Duodenal mucosa (tissue), 2 donors: ENCODE measurements around the gene KCNAB2.

ENCODE experiments used
- H3K27ac ChIP-seq: one replicate; pipeline ENCODE4 v1.7.0; 2013; ENCODE audit warnings: low read depth, low read length
- H3K27me3 ChIP-seq, 2 donors: one replicate each; pipeline ENCODE4 v1.7.0; 2013; ENCODE audit warnings: low read length in 2 of 2, control low read depth in 1 of 2; ENCODE audit not compliant: insufficient read depth in 2 of 2, control insufficient read depth in 1 of 2
- H3K36me3 ChIP-seq, 2 donors: one replicate each; pipeline ENCODE4 v1.7.0; 2013; ENCODE audit warnings: low read length in 2 of 2, control low read depth in 1 of 2; ENCODE audit not compliant: insufficient read depth in 2 of 2, control insufficient read depth in 1 of 2
- H3K4me1 ChIP-seq, 2 donors: one replicate each; pipeline ENCODE4 v1.7.0; 2013; ENCODE audit warnings: low read length in 2 of 2, control low read depth in 1 of 2; ENCODE audit not compliant: insufficient read depth in 2 of 2, control insufficient read depth in 1 of 2
- H3K4me3 ChIP-seq, 2 donors: one replicate each; pipeline ENCODE4 v1.7.0; 2013; ENCODE audit warnings: low read length in 2 of 2, low read depth in 1 of 2
- H3K9ac ChIP-seq, 2 donors: one replicate each; pipeline ENCODE4 v1.7.0; 2013; ENCODE audit warnings: low read length in 2 of 2, low read depth in 1 of 2
- H3K9me3 ChIP-seq, 2 donors: one replicate each; pipeline ENCODE4 v1.7.0; 2013; ENCODE audit warnings: low read length in 2 of 2, control low read depth in 1 of 2; ENCODE audit not compliant: control insufficient read depth in 1 of 2

KCNAB2 gene

DNA sequence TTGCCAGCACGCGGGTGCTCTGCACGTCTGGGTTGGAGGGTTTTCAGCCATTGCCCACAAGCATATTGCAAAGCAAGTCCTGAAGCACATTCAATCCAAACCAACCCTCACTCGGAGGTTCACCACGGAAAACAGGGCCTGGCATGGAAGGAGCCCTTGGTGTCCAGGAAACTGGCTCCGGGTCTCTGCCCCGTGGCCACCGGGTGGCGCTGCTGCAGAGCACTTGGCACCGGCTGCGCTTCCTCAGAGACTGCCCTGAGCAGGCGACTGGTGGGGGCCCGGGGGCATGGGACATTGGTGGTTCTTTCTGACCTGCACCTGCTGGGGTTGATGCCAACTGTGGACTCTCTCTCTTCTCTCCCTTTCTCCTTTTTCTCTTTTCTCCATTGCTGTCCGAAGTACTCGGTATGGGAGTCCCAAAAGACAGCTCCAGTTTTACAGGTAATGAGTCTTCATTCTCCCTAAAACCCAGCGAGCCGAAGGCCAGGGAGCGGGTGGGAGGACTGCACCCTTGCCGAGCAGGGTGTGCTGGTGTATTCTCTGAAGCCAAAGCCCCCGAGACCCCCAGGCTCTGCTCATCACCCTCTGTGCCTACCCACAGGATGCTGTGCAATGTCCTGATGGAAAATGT is 4.1 kb upstream of the KCNAB2 start:
- Histone ChIP-seq H3K4me3 (no peak overlapping the region), H3K27me3 (no peaks in the 10 kb centered on the region), H3K36me3 (no peaks in the 10 kb centered on the region), H3K9ac (no peak overlapping the region), H3K27ac (no peak overlapping the region), H3K4me1 (peaks cover 0 to 4% of the 10 kb centered on the region in 2 donors), H3K9me3 (no peaks in the 10 kb centered on the region)

DNA sequence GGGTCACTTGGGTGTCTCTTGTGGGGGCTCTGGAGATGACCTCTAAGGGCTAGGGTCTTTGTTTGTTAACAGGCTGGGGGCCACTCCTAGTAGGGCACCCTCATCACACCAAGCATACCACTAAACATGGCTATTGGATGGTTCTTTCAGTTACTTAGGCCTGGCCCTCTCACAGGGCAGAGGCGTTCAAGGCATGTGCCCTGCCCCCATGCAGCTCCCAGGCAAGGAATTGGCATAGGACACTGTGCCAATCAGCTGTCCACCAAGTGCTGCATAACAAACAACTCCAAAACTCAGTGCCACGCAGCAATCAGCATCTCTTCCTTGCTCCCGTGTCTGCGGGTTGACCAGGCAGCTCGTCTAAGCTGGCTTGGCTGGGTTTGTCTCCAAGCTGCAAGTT is 2.1 kb upstream of the KCNAB2 start:
- H3K9me3 ChIP-seq = no peaks in the 10 kb centered on the region
- no peaks in the 10 kb centered on the region for H3K36me3 ChIP-seq
- H3K27ac ChIP-seq = no peak overlapping the region
- H3K27me3 ChIP-seq = no peaks in the 10 kb centered on the region
- no peak overlapping the region for H3K4me3 ChIP-seq
- H3K9ac ChIP-seq = no peak overlapping the region
- peaks cover 0 to 4% of the 10 kb centered on the region in 2 donors for H3K4me1 ChIP-seq

DNA sequence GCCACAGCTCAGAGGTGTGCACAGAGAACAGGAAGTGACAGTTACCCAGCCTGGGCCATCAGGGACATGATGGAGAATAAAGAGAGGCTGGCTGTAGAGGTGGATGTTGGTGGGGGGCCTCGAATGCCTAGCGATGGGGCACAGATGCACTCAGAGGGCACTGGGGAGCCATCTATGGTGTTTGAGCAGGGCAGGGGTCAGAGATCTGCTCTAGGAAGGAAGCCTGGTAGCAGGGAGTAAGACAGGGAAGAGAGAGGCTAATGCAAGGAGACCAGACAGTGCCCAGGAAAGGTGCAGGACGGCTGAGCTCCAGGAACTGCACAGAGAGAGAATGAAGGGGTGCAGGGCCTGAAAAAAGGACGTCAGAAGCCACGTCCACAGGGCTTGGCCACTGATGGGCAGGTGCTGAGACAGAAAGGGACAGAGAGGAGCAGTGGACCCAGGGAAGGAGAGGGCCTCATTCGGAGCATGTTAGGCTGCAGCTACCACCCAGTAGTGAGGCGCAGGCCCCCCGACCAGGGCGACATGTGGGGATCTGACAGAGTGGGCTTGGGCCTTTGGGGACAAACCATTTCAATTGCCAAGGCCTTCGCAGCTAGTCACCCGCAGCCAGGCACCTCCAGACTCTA is 1.1 kb upstream of the KCNAB2 start:
- Histone ChIP-seq H3K27me3 (no peaks in the 10 kb centered on the region), H3K27ac (no peak overlapping the region)

DNA sequence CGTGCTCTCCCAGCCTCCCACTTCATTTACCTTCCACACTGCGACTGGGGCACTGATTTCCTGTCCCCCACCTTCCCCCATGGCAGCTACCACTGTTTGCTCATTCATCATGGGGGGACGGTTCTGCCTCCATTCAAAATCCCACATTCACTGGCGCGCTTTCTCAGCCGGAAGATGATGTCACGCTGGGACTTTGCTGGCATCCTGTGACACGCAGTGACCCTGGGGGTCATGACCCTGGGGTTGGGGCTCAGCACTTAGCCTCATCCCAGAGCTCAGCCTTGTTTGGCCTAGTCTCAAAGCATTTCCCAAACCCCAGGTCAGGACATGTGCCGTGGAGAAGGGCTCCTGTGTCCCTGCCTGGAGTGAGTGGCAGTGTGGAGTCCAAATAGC is 582 bp upstream of the KCNAB2 start:
- Histone ChIP-seq H3K9ac (no peak overlapping the region), H3K9me3 (no peaks in the 10 kb centered on the region), H3K27ac (no peak overlapping the region)

More for the DNA sequence above, 1.1 kb upstream of the KCNAB2 start:
- H3K4me3 ChIP-seq = no peak overlapping the region
- no peaks in the 10 kb centered on the region for H3K9me3 ChIP-seq
- H3K36me3 ChIP-seq = no peaks in the 10 kb centered on the region
- H3K4me1 ChIP-seq = peaks cover 0 to 4% of the 10 kb centered on the region in 2 donors
- no peak overlapping the region for H3K9ac ChIP-seq

DNA sequence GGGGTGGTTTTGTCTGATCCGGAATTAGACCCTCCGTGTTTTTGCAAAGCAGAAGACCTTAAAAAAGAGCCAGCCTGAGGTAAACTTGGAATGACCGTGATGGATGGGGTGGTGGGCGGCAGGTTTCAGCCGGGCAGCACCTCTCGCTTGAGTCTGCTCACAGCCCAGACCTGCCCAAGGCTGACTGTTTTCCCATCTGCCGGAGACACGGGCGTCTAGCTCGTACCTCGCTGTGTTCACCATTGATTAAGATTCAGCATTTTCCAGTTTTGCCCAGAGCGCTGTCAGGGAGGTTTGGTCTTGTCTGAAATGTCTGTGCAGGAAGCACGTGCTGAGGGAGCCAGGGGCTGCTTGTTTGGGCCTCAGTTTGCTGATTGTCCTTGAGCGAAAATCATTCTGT is 591 bp downstream of the KCNAB2 start:
- no peaks in the 10 kb centered on the region for H3K36me3 ChIP-seq
- peaks cover 0 to 4% of the 10 kb centered on the region in 2 donors for H3K4me1 ChIP-seq
- H3K9ac ChIP-seq = no peak overlapping the region
- H3K27ac ChIP-seq = no peak overlapping the region
- H3K4me3 ChIP-seq = no peak overlapping the region
- H3K27me3 ChIP-seq = no peaks in the 10 kb centered on the region
- no peaks in the 10 kb centered on the region for H3K9me3 ChIP-seq

More for the DNA sequence above, 582 bp upstream of the KCNAB2 start:
- H3K4me1 ChIP-seq = peaks cover 0 to 4% of the 10 kb centered on the region in 2 donors
- no peaks in the 10 kb centered on the region for H3K27me3 ChIP-seq
- no peak overlapping the region for H3K4me3 ChIP-seq
- no peaks in the 10 kb centered on the region for H3K36me3 ChIP-seq

DNA sequence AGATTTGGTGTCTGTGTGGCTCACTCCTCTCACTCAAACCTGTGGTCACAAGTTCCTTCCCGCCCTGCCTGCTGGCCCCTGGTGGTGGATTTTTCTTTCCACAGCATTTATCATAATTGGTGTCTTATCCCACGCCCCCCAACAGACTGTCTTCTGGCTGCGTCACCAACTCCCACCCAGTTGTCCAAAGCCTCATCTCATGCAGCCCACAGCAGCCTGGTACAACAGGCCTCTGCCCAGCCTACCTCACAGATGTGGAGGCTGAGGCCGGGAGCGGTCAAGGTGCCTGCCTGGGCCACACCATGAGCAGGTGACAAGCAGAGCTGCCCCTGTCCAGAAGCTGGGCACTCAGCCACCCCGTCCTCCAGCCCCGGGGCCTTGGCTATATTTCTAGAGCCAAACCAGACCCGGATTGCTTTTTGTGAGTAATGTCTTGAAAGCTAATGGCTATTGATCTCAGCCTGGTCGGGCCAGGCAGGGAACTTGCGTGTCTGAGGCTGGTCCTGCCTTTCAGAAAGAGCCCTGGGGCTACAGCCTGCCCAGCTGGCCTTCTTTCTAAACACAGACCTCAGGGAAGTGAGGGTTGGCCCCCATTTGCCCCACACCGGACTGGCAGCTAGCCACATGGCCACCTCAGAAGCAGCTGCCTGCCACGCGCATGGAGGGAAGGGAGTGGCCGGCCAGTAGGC is 2.6 kb downstream of the KCNAB2 start:
- no peak overlapping the region for H3K9ac ChIP-seq
- H3K27ac ChIP-seq = no peak overlapping the region
- H3K9me3 ChIP-seq = no peaks in the 10 kb centered on the region
- no peak overlapping the region for H3K4me3 ChIP-seq
- H3K27me3 ChIP-seq = no peaks in the 10 kb centered on the region
- no peaks in the 10 kb centered on the region for H3K36me3 ChIP-seq
- peaks cover 0 to 4% of the 10 kb centered on the region in 2 donors for H3K4me1 ChIP-seq

DNA sequence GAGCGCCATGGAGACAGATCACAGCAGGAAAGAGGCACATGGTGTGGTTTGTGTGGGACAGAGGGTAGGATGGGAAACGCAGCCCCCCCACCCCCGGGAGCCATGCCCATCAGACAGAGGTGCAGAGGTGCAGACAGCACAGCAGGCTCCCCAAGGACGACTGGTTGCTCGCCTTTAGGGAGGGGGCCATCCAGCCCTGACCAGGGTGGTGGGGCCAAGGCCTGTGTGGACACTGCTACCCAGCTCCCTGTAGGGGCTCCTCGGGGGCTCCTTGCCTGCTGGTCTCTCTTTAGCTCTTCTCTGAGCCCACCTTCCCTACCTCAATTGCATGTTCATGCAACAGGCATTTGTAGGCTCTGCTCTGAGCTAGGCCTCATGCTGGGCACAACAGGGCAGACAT is 3.7 kb downstream of the KCNAB2 start:
- H3K9ac ChIP-seq = no peak overlapping the region
- H3K27ac ChIP-seq = no peak overlapping the region
- H3K4me3 ChIP-seq = no peak overlapping the region
- H3K9me3 ChIP-seq = no peaks in the 10 kb centered on the region
- H3K36me3 ChIP-seq = no peaks in the 10 kb centered on the region
- H3K4me1 ChIP-seq = peaks cover 0 to 4% of the 10 kb centered on the region in 2 donors
- H3K27me3 ChIP-seq = no peaks in the 10 kb centered on the region

DNA sequence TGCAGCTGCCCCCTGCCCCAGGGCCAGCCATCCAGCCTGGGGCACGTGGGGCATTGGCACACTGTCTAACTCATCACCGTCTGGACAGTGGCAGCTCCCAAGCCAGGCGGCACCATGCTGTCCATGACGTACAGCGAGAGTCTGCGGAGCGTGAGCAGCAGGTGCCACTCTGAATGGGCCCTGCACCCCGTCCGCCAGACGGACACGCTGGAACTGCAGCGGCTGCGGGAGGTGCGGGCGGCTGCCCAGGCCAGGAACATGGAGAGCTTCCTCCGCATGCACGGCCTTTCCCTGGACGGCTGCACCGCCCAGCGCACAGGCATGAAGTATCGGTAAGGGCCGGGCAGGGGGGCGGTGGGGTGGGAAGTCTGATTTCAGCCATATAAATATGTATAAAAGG is 5.7 kb downstream of the KCNAB2 start:
- H3K9ac ChIP-seq = no peak overlapping the region
- no peaks in the 10 kb centered on the region for H3K4me1 ChIP-seq
- no peaks in the 10 kb centered on the region for H3K36me3 ChIP-seq
- H3K27me3 ChIP-seq = no peaks in the 10 kb centered on the region
- H3K27ac ChIP-seq = no peak overlapping the region
- H3K4me3 ChIP-seq = no peak overlapping the region
- H3K9me3 ChIP-seq = no peaks in the 10 kb centered on the region

DNA sequence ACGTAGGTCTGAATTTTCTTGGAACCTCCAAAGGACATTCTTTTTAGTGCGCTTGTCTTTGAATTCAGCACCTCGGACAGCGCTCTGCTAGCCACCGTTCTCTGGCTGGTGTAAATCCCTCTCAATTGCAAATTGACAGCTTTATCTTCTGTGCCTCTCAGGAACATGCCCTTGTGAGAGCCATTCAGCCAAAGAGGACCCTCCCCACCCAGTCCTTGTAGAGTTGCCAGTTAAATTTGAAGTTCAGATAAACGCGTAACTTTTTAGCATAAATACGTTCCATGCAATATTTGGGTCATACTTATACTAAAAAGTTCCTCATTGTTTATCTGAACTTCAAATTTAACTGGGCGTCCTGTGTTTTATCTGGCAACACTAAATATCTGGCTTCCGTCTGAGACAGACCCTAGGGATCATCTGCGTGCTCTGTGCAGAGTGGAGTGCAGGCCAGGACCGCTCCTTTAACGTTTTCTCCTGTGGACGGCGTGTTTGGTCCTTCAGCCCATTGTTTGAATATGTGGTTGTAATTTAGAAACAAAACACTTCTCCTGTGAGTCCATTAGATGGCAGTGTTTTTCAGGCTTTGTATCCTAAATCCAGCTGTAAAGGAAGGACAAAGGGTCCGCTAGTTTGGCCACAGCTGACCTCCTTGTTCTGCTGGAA is 7.0 kb downstream of the KCNAB2 start:
- H3K9me3 ChIP-seq = no peaks in the 10 kb centered on the region
- no peaks in the 10 kb centered on the region for H3K36me3 ChIP-seq
- no peak overlapping the region for H3K27ac ChIP-seq
- H3K9ac ChIP-seq = no peak overlapping the region
- no peaks in the 10 kb centered on the region for H3K27me3 ChIP-seq
- H3K4me3 ChIP-seq = no peak overlapping the region
- peaks cover 7 to 8% of the 10 kb centered on the region in 2 donors for H3K4me1 ChIP-seq

DNA sequence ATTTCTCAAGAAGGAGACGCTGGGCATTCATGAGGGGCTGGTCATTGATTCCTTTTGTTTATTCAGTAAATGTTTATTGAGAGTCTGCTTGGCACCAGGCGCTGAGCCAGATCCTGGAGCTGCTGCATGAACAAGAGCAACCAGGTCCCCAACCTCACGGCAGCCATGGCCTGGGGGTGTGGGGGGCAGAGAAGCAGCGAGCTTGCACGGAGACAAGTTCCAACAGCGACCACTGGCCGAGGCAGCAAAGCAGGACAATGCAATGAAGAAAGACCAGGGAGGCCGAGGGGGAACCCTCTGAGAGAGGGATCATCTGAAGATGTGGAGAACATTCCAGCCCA is 7.5 kb downstream of the KCNAB2 start:
- Histone ChIP-seq H3K4me3 (no peak overlapping the region), H3K9ac (no peak overlapping the region), H3K36me3 (no peaks in the 10 kb centered on the region), H3K9me3 (no peaks in the 10 kb centered on the region), H3K27me3 (no peaks in the 10 kb centered on the region), H3K4me1 (peaks cover 7 to 11% of the 10 kb centered on the region in 2 donors), H3K27ac (no peak overlapping the region)
